Measurements from ENCODE around the gene UNK. TPM values are rescaled to one million over a fixed set of nuclear protein-coding genes. Genes with fewer than 3 reads are reported as not detected.
"Not testable (repeated sequence)": the region's sequence is repeated elsewhere in the genome, so short reads cannot be mapped to it uniquely, and the experiment has no call there.

The UNK gene
- total and polyA plus RNA-seq, 2 donors (not counting 3 experiments of a cell fraction or from before 2014, with no cell fraction given) = 18.0 to 23.2 TPM

- H3K4me1 ChIP-seq (ENCODE audit: control insufficient read depth, extremely low read depth, insufficient read depth, low read length) = peaks cover under 1% of the 10 kb centered on the region
- H3K9ac ChIP-seq (replicated peaks; ENCODE audit: extremely low read depth, insufficient read depth, low read length) = no peak overlapping the region
- no peak for TF ChIP-seq EZH2 (IDR thresholded peaks at IDR 0.05; ENCODE audit: borderline replicate concordance, low read depth, low read length, severe bottlenecking)
- TF ChIP-seq POLR2A (IDR thresholded peaks at IDR 0.05; ENCODE audit: low read depth, low read length) = no peak
- no peak for TF ChIP-seq FOS (IDR thresholded peaks at IDR 0.05; ENCODE audit: borderline replicate concordance, insufficient read depth, low read length)
- TF ChIP-seq MAX (IDR thresholded peaks at IDR 0.05; ENCODE audit: insufficient read depth, insufficient read length) = no peak
- no peak for TF ChIP-seq POLR2AphosphoS5 (IDR thresholded peaks at IDR 0.05; ENCODE audit: insufficient read depth, low read depth, low read length)
- TF ChIP-seq GATA2 (IDR thresholded peaks at IDR 0.05; ENCODE audit: insufficient read depth, insufficient read length, low read depth, low read length) = no peak
- TF ChIP-seq JUN (IDR thresholded peaks at IDR 0.05; ENCODE audit: borderline replicate concordance, insufficient read depth, insufficient read length, low read depth) = no peak
- no peak for TF ChIP-seq CTCF (IDR thresholded peaks at IDR 0.05; ENCODE audit: extremely low read depth in 1 of 2, insufficient read depth in 1 of 2, low read depth in 1 of 2, low read length in 2 of 2)
- TF ChIP-seq MYC (IDR thresholded peaks at IDR 0.05; ENCODE audit: low read depth, low read length) = no peak
- H3K27me3 ChIP-seq (ENCODE audit: control insufficient read depth in 2 of 2, insufficient read depth in 2 of 2, low read length in 2 of 2) = no peaks in the 10 kb centered on the region
- H3K9me3 ChIP-seq (replicated peaks; ENCODE audit: control insufficient read depth, insufficient read depth, low read length) = no peaks in the 10 kb centered on the region
- POLR2A ChIA-PET = interaction anchor here (1.0 kb wide), 1 partner anchor 13 kb away, joined by 3 read pairs; no protein-coding TSS in a partner anchor
- H3K36me3 ChIP-seq (ENCODE audit: control insufficient read depth in 2 of 2, extremely low read depth in 1 of 2, insufficient read depth in 2 of 2, low read length in 2 of 2) = no peaks in the 10 kb centered on the region
- dilution Hi-C loops (cut with MboI; ENCODE audit: extremely low pct_ligation_motif_present, low sequenced_read_pairs) = no loop called here
- no peak for DNase-seq (ENCODE audit: low read depth, low spot score)
- no peaks in the 10 kb centered on the region for H3K9me1 ChIP-seq (replicated peaks; ENCODE audit: control insufficient read depth, extremely low read depth, insufficient read depth, low read length)
- no peak overlapping the region for H3K4me3 ChIP-seq (replicated peaks in 1 of 3; ENCODE audit: insufficient read depth in 1 of 3, low read depth in 1 of 3, low read length in 3 of 3)
- no peak overlapping the region for H3K4me2 ChIP-seq (ENCODE audit: insufficient read depth, low read length)
- H3K27ac ChIP-seq (ENCODE audit: insufficient read depth, low read depth, low read length) = no peak overlapping the region
- no TSS peak for BruUV-seq (replicated peaks)
- no peak for FAIRE-seq
- no peak overlapping the region for H2AFZ ChIP-seq (ENCODE audit: low read depth, low read length)
- intact Hi-C loops (cut with micrococcal nuclease) = no loop called here
- no peaks in the 10 kb centered on the region for H4K20me1 ChIP-seq (replicated peaks; ENCODE audit: control insufficient read depth, extremely low read depth, insufficient read depth, low read length)
- no peaks in the 10 kb centered on the region for H3K79me2 ChIP-seq (ENCODE audit: control insufficient read depth, insufficient read depth, low read length)
- CTCF ChIA-PET = interaction anchor here (0.7 to 0.8 kb wide), 2 partner anchors 9 to 518 kb away, joined by 3 to 4 read pairs; partner anchors contain the start of gene WBP2
Measured at GRCh38 chr17:75864448-75864871, 79.9 kb downstream of the UNK start.

GRCh38 chr17:75864887-75865286 lies 80.3 kb downstream of the UNK start:
- H2AFZ ChIP-seq (ENCODE audit: low read depth, low read length); H3K79me2 ChIP-seq (ENCODE audit: control insufficient read depth, insufficient read depth, low read length); intact Hi-C loops (cut with micrococcal nuclease); H3K4me2 ChIP-seq (ENCODE audit: insufficient read depth, low read length); FAIRE-seq; H3K4me1 ChIP-seq (ENCODE audit: control insufficient read depth, extremely low read depth, insufficient read depth, low read length); POLR2A ChIA-PET; DNase-seq (ENCODE audit: low read depth, low spot score); H3K4me3 ChIP-seq (replicated peaks in 1 of 3; ENCODE audit: insufficient read depth in 1 of 3, low read depth in 1 of 3, low read length in 3 of 3); dilution Hi-C loops (cut with MboI; ENCODE audit: extremely low pct_ligation_motif_present, low sequenced_read_pairs); H3K27ac ChIP-seq (ENCODE audit: insufficient read depth, low read depth, low read length); H3K9ac ChIP-seq (replicated peaks; ENCODE audit: extremely low read depth, insufficient read depth, low read length); H3K9me1 ChIP-seq (replicated peaks; ENCODE audit: control insufficient read depth, extremely low read depth, insufficient read depth, low read length); BruUV-seq (replicated peaks); H3K9me3 ChIP-seq (replicated peaks; ENCODE audit: control insufficient read depth, insufficient read depth, low read length); H3K27me3 ChIP-seq (ENCODE audit: control insufficient read depth in 2 of 2, insufficient read depth in 2 of 2, low read length in 2 of 2); H3K36me3 ChIP-seq (ENCODE audit: control insufficient read depth in 2 of 2, extremely low read depth in 1 of 2, insufficient read depth in 2 of 2, low read length in 2 of 2); H4K20me1 ChIP-seq (replicated peaks; ENCODE audit: control insufficient read depth, extremely low read depth, insufficient read depth, low read length): not testable (repeated sequence)
- CTCF ChIA-PET = interaction anchor here (0.7 to 0.8 kb wide), 2 partner anchors 10 to 518 kb away, joined by 3 to 4 read pairs; partner anchors contain the start of gene WBP2
